ENCODE results near the gene FXN. TPM values are rescaled to one million over a fixed set of nuclear protein-coding genes. Genes with fewer than 3 reads are reported as not detected.

The FXN gene
- total RNA-seq, 5 donors from 2014 or later (not counting 1 experiment from before 2014, with no cell fraction given): 13.1 to 20.3 (median 15.9) TPM

- Mint-ChIP-seq H3K27ac (no peak overlapping the region), H3K27me3 (no peaks in the 10 kb centered on the region), H3K36me3 (peaks cover 42% of the 10 kb centered on the region), H3K4me1 (peaks cover 0 to 6% (median 4%) of the 10 kb centered on the region in 3 donors), H3K9me3 (no peaks in the 10 kb centered on the region), H3K4me3 (no peak overlapping the region)
- POLR2A ChIA-PET: no interaction called here
- DNase-seq: no peak
- Histone ChIP-seq H3K4me1 (ENCODE audit: control insufficient read depth in 1 of 2, extremely low read depth in 1 of 2, insufficient read depth in 2 of 2, low read length in 2 of 2) (no peaks in the 10 kb centered on the region), H3K27ac (ENCODE audit: low read length) (no peak overlapping the region), H3K36me3 (ENCODE audit: control insufficient read depth in 2 of 2, extremely low read depth in 1 of 2, insufficient read depth in 1 of 2, low read length in 1 of 2) (peaks cover 0 to 36% of the 10 kb centered on the region in 2 donors), H3K4me3 (ENCODE audit: control insufficient read depth in 1 of 2, extremely low read depth in 1 of 2, low read length in 1 of 2) (no peak overlapping the region), H3K27me3 (replicated peaks in 1 of 2; ENCODE audit: control insufficient read depth in 2 of 2, extremely low read depth in 1 of 2, insufficient read depth in 2 of 2, low read length in 1 of 2) (no peaks in the 10 kb centered on the region), H3K9me3 (no peaks in the 10 kb centered on the region)
- no peak for ATAC-seq (replicated peaks in 1 of 4)
- WGBS (ENCODE audit: insufficient coverage): no CpG with 5 or more reads among the region's 1 CpG
- CTCF ChIA-PET: interaction anchor here (0.7 to 6.1 kb wide), 5 partner anchors 17 to 140 kb away, joined by 4 to 56 read pairs (median 20); no protein-coding TSS in a partner anchor
These were observed 19.4 kb downstream of the FXN start for GRCh38 chr9:69054989-69055388.

- Mint-ChIP-seq H3K9me3 (no peaks in the 10 kb centered on the region), H3K27ac (no peak overlapping the region), H3K4me1 (peaks cover 6 to 11% (median 10%) of the 10 kb centered on the region in 3 donors), H3K36me3 (peaks cover 51% of the 10 kb centered on the region), H3K27me3 (no peaks in the 10 kb centered on the region), H3K4me3 (no peak overlapping the region)
- Histone ChIP-seq H3K27ac (ENCODE audit: low read length) (no peak overlapping the region), H3K27me3 (replicated peaks in 1 of 2; ENCODE audit: control insufficient read depth in 2 of 2, extremely low read depth in 1 of 2, insufficient read depth in 2 of 2, low read length in 1 of 2) (no peaks in the 10 kb centered on the region), H3K4me3 (ENCODE audit: control insufficient read depth in 1 of 2, extremely low read depth in 1 of 2, low read length in 1 of 2) (no peak overlapping the region), H3K9me3 (no peaks in the 10 kb centered on the region), H3K36me3 (ENCODE audit: control insufficient read depth in 2 of 2, extremely low read depth in 1 of 2, insufficient read depth in 1 of 2, low read length in 1 of 2) (peaks cover 0 to 32% of the 10 kb centered on the region in 2 donors), H3K4me1 (ENCODE audit: control insufficient read depth in 1 of 2, extremely low read depth in 1 of 2, insufficient read depth in 2 of 2, low read length in 2 of 2) (no peaks in the 10 kb centered on the region)
- ChIA-PET POLR2A (interaction anchor here in 1 of 2 donors (0.7 kb wide), 1 partner anchor 163 kb away, joined by 3 read pairs; no protein-coding TSS in a partner anchor), CTCF (interaction anchor here (0.6 to 6.1 kb wide), 4 partner anchors 35 to 137 kb away, joined by 3 to 56 read pairs (median 4); no protein-coding TSS in a partner anchor)
- DNase-seq (no peak), ATAC-seq (replicated peaks in 1 of 4) (no peak)
- WGBS (ENCODE audit: insufficient coverage): 100% methylated on average over 2 of the region's 4 CpGs
These were observed 20.8 kb downstream of the FXN start for GRCh38 chr9:69056191-69056815.

- Mint-ChIP-seq H3K9me3 (no peaks in the 10 kb centered on the region), H3K27me3 (no peaks in the 10 kb centered on the region), H3K36me3 (peaks cover 50% of the 10 kb centered on the region), H3K27ac (no peak overlapping the region), H3K4me1 (peaks cover 6 to 11% (median 10%) of the 10 kb centered on the region in 3 donors), H3K4me3 (no peak overlapping the region)
- Histone ChIP-seq H3K9me3 (no peaks in the 10 kb centered on the region), H3K4me3 (ENCODE audit: control insufficient read depth in 1 of 2, extremely low read depth in 1 of 2, low read length in 1 of 2) (no peak overlapping the region), H3K27ac (ENCODE audit: low read length) (no peak overlapping the region), H3K27me3 (replicated peaks in 1 of 2; ENCODE audit: control insufficient read depth in 2 of 2, extremely low read depth in 1 of 2, insufficient read depth in 2 of 2, low read length in 1 of 2) (no peaks in the 10 kb centered on the region), H3K4me1 (ENCODE audit: control insufficient read depth in 1 of 2, extremely low read depth in 1 of 2, insufficient read depth in 2 of 2, low read length in 2 of 2) (no peaks in the 10 kb centered on the region), H3K36me3 (ENCODE audit: control insufficient read depth in 2 of 2, extremely low read depth in 1 of 2, insufficient read depth in 1 of 2, low read length in 1 of 2) (peaks cover 0 to 32% of the 10 kb centered on the region in 2 donors)
- ChIA-PET CTCF (interaction anchor here in 1 of 2 donors (0.7 to 1.2 kb wide), 2 partner anchors 10 to 135 kb away, joined by 3 to 8 read pairs; no protein-coding TSS in a partner anchor), POLR2A (no interaction called here)
- WGBS (ENCODE audit: insufficient coverage): no CpG with 5 or more reads among the region's 2 CpGs
- ATAC-seq (replicated peaks in 1 of 4) (no peak), DNase-seq (no peak)
These were observed 22.5 kb downstream of the FXN start for GRCh38 chr9:69058101-69058500.

- H3K9me3 ChIP-seq: no peaks in the 10 kb centered on the region
- 20% methylated on average over 1 of the region's 1 CpG for WGBS (ENCODE audit: insufficient coverage)
- Mint-ChIP-seq H3K4me1 (peaks cover 6 to 11% (median 10%) of the 10 kb centered on the region in 3 donors), H3K4me3 (no peak overlapping the region), H3K27me3 (no peaks in the 10 kb centered on the region), H3K27ac (no peak overlapping the region), H3K36me3 (peaks cover 54% of the 10 kb centered on the region), H3K9me3 (no peaks in the 10 kb centered on the region)
- peaks cover 0 to 39% of the 10 kb centered on the region in 2 donors for H3K36me3 ChIP-seq (ENCODE audit: control insufficient read depth in 2 of 2, extremely low read depth in 1 of 2, insufficient read depth in 1 of 2, low read length in 1 of 2)
- DNase-seq (no peak), ATAC-seq (replicated peaks in 1 of 4) (no peak)
- ChIA-PET POLR2A (no interaction called here), CTCF (interaction anchor here in 1 of 2 donors (0.6 kb wide), 1 partner anchor 9 kb away, joined by 5 read pairs; no protein-coding TSS in a partner anchor)
- H3K27me3 ChIP-seq (replicated peaks in 1 of 2; ENCODE audit: control insufficient read depth in 2 of 2, extremely low read depth in 1 of 2, insufficient read depth in 2 of 2, low read length in 1 of 2): no peaks in the 10 kb centered on the region
- H3K4me3 ChIP-seq (ENCODE audit: control insufficient read depth in 1 of 2, extremely low read depth in 1 of 2, low read length in 1 of 2): no peak overlapping the region
- no peaks in the 10 kb centered on the region for H3K4me1 ChIP-seq (ENCODE audit: control insufficient read depth in 1 of 2, extremely low read depth in 1 of 2, insufficient read depth in 2 of 2, low read length in 2 of 2)
- no peak overlapping the region for H3K27ac ChIP-seq (ENCODE audit: low read length)
These were observed 25.2 kb downstream of the FXN start for GRCh38 chr9:69060766-69061165.

GRCh38 chr9:69062195-69062594, 26.6 kb downstream of the FXN start:
- WGBS (ENCODE audit: insufficient coverage): 100% methylated on average over 1 of the region's 5 CpGs
- H3K4me3 Mint-ChIP-seq: no peak overlapping the region
- ATAC-seq (replicated peaks in 1 of 4) (no peak), DNase-seq (no peak)
- H3K4me3 ChIP-seq (ENCODE audit: control insufficient read depth in 1 of 2, extremely low read depth in 1 of 2, low read length in 1 of 2): no peak overlapping the region
- H3K4me1 ChIP-seq (ENCODE audit: control insufficient read depth in 1 of 2, extremely low read depth in 1 of 2, insufficient read depth in 2 of 2, low read length in 2 of 2): no peaks in the 10 kb centered on the region
- no peaks in the 10 kb centered on the region for H3K9me3 Mint-ChIP-seq
- H3K27me3 Mint-ChIP-seq: no peaks in the 10 kb centered on the region
- peaks cover 0 to 48% of the 10 kb centered on the region in 2 donors for H3K36me3 ChIP-seq (ENCODE audit: control insufficient read depth in 2 of 2, extremely low read depth in 1 of 2, insufficient read depth in 1 of 2, low read length in 1 of 2)
- H3K4me1 Mint-ChIP-seq: peaks cover 6 to 10% (median 9%) of the 10 kb centered on the region in 3 donors
- no peak overlapping the region for H3K27ac ChIP-seq (ENCODE audit: low read length)
- H3K27me3 ChIP-seq (replicated peaks in 1 of 2; ENCODE audit: control insufficient read depth in 2 of 2, extremely low read depth in 1 of 2, insufficient read depth in 2 of 2, low read length in 1 of 2): no peaks in the 10 kb centered on the region
- ChIA-PET CTCF (no interaction called here), POLR2A (no interaction called here)
- H3K36me3 Mint-ChIP-seq: peaks cover 57% of the 10 kb centered on the region
- no peaks in the 10 kb centered on the region for H3K9me3 ChIP-seq
- no peak overlapping the region for H3K27ac Mint-ChIP-seq

- WGBS (ENCODE audit: insufficient coverage): 94% methylated on average over 3 of the region's 4 CpGs
- Mint-ChIP-seq H3K4me3 (no peak overlapping the region), H3K27ac (no peak overlapping the region), H3K9me3 (no peaks in the 10 kb centered on the region), H3K4me1 (peaks cover 6 to 10% (median 9%) of the 10 kb centered on the region in 3 donors), H3K27me3 (no peaks in the 10 kb centered on the region), H3K36me3 (peaks cover 58% of the 10 kb centered on the region)
- H3K36me3 ChIP-seq (ENCODE audit: control insufficient read depth in 2 of 2, extremely low read depth in 1 of 2, insufficient read depth in 1 of 2, low read length in 1 of 2): peaks cover 0 to 49% of the 10 kb centered on the region in 2 donors
- ATAC-seq (replicated peaks in 1 of 4) (no peak), DNase-seq (no peak)
- no peaks in the 10 kb centered on the region for H3K27me3 ChIP-seq (replicated peaks in 1 of 2; ENCODE audit: control insufficient read depth in 2 of 2, extremely low read depth in 1 of 2, insufficient read depth in 2 of 2, low read length in 1 of 2)
- H3K9me3 ChIP-seq: no peaks in the 10 kb centered on the region
- ChIA-PET POLR2A (no interaction called here), CTCF (interaction anchor here in 1 of 2 donors (0.6 kb wide), 1 partner anchor 28 kb away, joined by 4 read pairs; no protein-coding TSS in a partner anchor)
- no peaks in the 10 kb centered on the region for H3K4me1 ChIP-seq (ENCODE audit: control insufficient read depth in 1 of 2, extremely low read depth in 1 of 2, insufficient read depth in 2 of 2, low read length in 2 of 2)
- H3K4me3 ChIP-seq (ENCODE audit: control insufficient read depth in 1 of 2, extremely low read depth in 1 of 2, low read length in 1 of 2): no peak overlapping the region
- H3K27ac ChIP-seq (ENCODE audit: low read length): no peak overlapping the region
These were observed 28.3 kb downstream of the FXN start for GRCh38 chr9:69063839-69064238.
